8988T (cell line): ENCODE measurements around the gene ZKSCAN7.
"Not testable (repeated sequence)": the region's sequence is repeated elsewhere in the genome, so short reads cannot be mapped to it uniquely, and the experiment has no call there.

Experiments
- DNase-seq: peaks from one replicate; pipeline ENCODE4 v3.0.0; 2011

ZKSCAN7 gene

DNA sequence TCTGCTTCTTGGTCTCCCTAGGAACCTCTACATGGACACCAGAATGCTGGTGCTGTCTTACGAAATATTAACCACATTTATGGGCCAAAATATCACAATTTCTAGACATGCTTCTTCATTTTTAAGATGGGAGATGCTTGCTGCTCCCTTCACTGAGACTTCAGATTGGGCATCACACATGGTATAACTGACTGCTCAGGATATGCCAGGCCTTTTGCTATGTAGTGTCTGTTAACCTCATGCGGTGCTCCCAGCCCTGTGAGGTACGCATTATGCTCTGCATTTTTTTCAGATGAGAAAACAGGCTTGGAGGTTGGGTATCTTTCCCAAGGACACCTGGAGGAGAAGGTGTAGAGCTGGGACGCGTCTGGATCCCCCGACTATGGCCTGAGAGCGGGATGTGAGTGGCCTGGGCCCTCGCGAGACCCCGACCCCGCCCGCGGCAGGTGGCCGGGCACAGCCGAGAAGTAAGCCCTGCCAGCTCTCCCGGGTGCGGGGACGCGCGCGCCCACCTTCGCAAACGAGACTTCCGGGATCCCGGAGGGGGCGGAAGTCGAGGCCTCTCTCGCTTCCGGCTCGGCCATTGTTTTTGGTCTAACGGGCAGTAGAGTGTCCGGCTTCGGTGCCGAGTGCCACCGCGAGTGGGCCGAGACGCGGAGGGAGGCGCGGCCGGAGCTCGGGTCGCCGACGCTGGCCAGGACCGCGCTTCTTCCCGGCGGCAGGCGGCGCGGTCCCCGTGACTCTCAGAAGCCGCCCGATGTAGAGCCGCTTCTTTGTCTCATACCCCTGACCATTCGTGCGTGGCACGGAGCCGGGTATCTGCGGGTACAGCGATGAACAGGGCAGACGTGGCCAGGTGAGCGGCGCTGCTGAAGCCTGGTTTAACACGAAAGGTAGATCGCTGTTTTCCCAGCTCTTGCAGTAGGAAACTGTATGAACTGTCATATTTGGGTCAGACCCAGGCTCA is at the start of gene ZKSCAN7:
Gene ZKSCAN7 (plus strand): TSS at position 568 of the 967 bp plus-strand sequence. CDS start 1,855 bp downstream, outside the sequence.
- DNase-seq: peak; percentile 74

DNA sequence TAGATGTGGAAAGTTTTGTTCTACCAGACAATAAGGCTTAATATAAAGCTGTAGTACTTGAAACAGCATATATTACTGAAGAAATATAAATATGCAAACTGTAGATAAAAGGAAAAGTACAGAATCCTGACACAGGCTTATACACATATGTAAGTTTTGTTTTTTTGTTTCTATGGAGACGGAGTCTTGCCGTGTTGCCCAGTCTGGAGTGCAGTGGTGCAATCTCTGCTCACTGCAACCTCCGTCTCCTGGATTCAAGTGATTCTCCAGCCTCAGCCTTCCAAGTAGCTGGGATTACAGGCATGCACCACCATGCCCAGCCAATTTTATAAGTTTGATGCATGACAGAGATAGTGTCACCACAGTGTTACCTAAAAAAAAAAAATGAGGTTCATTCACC is 48.4 kb upstream of the ZKSCAN7 start:
- no peak for DNase-seq

DNA sequence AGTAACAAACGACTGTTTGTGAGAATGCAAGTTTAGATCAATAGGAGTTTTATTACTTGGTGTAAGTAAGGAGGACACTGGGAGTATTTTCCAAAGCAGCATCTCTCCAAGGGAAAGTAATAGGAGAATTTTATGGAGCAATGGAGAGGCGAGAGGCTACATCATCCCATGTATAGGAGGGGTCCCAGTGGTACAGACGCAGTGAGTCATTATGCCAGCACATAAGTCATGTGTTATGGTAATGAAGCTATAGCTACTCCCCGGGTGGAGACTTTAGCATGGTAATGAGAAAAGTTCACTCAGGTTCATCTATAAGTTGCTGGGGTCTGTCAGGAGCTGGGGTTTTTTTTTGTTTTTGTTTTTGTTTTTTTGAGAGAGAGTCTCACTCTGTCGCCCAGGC is 48.0 kb upstream of the ZKSCAN7 start:
- no peak for DNase-seq

DNA sequence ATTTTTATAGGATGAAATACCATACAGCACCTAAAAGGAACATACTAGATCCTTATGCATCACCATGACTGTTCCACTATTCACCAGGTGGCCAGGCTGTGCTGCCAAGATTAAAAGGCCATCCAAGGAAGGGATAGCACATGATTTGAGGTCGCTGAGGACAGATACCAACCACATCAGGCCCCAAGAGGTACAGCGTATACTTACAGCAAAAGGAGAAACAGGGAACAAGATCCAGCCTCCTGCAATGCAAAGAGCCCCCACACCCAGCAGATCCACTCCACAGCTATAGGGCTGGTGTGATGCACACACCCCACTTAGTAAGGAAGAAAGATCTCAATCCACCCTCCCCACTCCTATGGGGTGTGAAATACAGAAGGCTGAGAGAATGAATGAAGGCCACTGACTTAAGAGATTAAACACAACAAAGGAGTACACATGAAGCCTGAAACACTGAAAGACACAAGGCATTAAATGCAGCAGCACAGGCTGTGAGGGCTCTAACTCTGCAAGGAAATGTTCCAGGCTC is 45.5 kb upstream of the ZKSCAN7 start:
- DNase-seq: no peak

DNA sequence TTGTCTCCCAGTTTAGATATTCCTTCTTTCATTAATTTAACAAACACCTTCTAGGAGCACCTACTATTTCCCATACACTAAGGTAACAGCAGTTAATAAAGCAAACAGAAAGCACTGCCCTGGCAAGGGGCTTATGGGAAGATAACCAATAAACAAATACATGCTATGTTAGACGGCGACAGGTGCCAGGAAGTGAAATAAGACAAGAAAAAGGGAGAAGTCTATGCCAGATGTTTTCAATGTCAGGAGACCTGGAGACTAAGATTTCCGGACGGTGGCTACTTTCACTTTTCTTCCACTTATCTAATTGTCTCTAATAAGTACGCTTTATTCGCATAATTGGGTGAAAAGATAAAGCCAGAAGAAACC is 45.0 kb upstream of the ZKSCAN7 start:
- no peak for DNase-seq

DNA sequence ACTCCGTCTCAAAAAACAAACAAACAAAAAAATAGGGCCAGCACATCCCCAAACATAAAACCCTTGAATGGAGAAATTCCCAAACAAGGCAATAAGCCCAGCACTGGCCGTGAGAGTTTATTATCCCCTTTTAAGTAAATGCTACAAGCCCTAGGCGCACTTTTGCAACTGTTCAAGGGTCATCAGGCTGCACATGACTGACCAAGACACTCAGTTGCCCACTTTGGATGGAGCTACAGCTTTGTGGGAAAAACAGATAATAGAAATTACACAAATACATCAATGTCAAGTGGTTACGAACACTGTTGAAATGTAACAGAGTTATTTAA is 43.8 kb upstream of the ZKSCAN7 start:
- no peak for DNase-seq

DNA sequence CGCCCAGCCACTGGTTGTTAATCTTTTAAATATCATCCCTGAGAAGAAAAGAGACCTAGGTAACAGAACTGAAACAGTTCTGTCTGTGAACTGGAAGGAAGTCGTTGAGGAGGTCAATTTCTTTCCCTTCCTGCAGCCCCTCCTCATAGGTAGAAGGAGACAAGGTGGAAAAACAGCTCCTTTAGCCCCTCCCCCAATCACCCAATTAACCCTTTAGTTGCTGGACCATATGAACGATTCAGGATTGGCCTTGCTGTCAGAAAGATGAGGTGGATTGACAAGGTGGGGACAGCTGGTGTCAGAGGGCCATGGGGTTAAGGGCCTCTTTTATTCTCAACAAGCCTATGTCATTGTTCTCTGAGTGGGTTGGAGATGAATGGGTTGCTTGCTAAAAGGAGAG is 41.5 kb upstream of the ZKSCAN7 start:
- no peak for DNase-seq

DNA sequence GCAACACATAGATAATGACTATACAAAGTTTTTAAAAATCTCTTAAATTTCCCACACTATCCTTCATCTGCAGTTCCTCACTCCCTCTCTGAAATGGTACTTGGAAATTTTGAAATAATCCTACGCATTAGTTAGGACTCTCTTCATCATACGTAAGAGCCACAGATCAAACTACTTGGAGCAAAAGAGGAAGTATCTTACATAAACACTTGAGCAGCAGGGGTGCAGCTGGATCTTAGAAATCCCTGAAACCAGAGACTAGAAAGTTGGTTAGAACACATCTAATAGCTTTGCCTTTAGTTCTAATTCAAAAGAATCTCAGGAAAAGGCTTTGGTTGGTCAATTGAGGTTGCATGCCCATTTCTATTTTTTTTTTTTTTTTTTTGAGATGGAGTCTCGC is 38.8 kb upstream of the ZKSCAN7 start:
- DNase-seq: no peak

DNA sequence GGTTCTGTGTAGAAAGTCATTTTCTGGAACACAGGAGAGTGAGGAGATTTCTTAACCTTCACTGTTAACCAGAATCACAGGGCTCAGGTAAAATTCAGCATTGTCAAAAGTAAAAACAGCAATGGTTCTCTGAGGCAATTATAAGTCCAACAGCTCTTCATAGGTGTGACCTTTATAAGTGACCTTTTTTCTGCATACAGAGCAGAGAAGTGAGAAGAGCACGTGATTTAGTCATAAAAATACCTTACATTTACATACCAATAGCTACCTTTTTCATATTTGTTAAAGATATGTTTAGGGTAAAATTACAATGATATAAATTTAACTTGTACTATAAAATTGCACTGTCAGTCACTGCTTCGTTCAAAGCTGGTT is 36.2 kb upstream of the ZKSCAN7 start:
- no peak for DNase-seq

DNA sequence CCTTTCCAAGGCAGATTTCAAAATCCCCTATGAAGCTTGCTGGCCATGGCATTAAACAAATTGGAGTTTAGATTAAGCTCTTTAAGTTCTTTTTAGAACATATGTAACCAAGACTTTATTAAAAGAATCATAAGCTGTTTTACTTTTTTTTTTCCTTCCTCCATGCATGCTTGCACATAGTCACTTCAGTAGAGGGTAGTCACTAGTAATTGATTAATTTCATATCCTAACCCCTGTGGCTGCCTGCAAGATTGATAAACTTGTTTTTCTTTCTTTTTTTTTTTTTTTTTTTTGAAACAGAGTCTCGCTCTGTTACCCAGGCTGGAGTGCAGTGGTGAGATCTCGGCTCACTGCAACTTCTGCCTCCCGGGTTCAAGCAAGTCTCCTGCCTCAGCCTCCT is 33.3 kb upstream of the ZKSCAN7 start:
- DNase-seq: no peak

DNA sequence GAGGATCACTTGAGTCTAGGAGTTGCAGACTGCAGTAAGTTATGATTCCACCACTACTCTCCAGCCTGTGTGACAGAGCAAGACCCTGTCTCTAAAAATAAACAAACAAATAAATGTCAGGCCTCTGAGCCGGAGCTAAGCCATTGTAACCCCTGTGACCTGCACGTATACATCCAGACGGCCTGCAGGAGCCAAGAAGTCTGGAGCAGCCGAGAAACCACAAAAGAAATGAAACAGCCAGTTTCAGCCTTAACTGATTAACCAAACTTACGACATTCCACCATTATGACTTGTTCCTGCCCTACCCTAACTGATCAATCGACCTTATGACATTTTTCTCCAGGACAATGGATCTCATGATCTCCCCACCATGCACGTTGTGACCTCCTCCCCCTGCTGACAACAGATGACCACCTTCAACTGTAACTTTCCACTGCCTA is 32.5 kb upstream of the ZKSCAN7 start:
- DNase-seq: no peak

DNA sequence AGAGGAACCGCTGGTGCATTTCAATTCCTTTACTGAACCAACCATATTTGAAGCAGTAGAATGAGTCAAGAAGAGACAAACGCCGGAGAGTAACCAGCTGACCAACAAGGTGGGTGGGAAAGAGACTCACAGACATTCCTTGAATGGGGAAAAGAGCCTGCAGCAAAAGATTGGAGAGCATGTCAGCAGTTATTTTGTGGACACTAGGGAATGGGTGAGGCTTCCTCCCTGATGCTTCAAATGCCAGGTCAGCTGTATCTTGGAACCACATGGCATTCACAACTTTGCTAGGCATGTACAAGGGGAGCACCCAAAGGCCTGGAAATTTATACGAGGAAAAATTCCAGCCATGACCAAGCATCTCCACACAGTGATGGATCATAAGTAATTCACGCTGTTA is 29.9 kb upstream of the ZKSCAN7 start:
- DNase-seq: no peak

DNA sequence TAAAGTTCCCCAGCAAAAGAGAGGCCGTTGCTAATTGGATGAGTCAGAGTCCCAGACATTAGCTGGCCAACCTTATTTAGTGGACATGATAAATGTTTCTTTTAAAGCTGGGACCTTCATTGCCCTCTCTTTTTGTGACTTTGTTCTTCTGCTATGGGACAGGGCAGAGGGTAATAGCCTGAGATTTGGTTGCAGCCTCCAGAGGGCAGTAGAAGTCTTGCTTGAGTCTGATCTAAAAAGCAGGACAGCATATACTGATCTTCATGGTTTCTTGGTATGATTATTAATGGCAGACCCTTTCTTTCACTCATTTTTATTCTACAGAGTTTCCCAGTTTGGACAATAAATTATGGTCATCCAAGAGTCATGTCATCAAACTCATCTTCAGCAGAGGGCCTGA is 25.1 kb upstream of the ZKSCAN7 start:
- no peak for DNase-seq

DNA sequence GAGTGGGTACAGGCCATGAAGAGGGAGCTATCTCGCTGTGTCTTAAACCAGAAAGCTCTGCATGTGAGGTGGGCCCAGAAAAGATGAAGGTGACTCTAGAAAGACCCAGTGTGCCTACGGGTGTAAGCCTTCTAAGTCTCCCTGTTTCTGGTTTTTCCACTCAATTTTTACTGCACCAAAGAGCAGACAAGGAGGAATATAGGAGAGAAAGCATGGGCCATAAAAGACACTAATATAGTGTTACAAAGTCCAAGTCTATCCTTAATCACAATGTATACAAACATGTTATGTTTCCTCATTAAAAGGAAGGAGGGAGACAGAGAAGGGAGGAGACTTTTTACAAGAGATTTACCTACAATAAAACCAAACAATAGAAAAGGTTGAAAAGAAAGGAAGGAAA is 24.1 kb upstream of the ZKSCAN7 start:
- no peak for DNase-seq

DNA sequence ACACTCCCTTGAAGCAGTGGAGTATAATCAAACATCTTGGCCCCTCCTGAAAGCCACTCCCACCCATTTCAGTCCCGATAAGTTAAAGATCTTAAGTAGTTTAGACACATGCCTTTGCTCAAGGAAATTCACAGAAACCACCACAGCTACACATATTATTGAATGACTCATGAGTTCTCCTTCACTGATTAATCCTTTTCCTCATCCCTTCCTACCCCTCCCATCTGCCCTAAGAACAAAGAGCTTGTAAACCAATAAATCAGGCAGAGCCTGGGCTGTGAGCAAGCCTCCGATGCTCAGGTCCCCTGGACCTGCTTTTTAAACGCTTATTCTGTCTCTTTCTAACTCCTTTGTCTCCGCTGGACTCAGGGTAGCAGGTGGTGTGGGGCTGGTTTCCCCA is 20.3 kb upstream of the ZKSCAN7 start:
- DNase-seq: not testable (repeated sequence)

DNA sequence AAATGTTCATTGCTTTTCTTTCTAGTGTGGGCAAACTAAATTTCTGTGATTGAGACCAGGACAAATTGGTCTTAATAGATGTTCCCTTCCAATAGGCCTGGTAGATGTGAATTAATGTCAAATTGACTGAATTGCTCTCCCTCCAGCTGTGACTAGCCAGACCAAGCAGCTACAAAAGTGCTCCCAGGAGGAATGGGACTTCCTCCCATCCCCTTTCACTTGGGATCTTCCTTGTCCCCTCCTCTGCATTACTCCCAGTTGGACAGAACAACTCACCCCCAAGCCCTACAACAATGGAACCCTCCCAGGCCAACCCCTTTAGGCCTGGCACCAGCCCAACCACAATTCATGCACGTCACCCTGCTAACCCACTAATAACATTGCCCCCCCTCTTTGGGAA is 19.6 kb upstream of the ZKSCAN7 start:
- no peak for DNase-seq

DNA sequence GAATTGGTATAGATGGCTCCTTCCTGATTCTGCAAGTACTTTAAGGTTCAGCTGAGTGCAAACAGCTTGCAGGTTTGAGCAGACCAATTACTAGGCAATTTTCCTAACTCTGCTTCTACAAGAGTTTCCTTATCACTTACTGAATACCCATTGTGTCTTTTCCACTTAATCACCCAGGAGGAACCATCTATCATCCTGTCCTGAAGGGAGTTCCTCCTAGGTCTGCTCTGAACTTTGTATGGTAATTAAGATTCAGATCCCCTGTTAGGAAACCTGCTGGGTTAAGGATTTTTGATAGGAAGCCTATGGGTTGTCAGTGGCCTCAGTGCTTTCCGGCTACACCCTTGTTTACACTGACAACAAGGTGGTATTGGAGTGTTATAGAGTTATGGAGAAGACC is 10.2 kb upstream of the ZKSCAN7 start:
- not testable (repeated sequence) for DNase-seq

DNA sequence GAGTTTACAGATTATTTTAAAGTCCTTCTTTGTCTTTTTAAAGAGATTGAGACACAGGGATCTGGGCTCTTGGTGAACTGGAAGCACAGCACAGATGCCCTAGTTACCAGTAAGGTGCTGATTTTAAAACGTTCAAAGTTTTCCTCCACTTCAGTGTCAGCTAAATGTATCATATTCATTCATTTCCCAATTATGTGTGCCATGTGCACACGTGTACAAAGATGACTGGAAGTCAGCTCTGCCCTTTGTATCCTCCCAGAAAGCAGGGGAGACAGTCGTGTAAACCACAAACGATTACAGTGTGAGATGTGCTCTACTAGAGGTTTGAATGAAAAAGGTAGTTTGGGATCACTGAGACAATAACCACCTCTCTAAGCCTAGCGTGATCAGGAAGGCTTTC is 730 bp downstream of the ZKSCAN7 start:
- no peak for DNase-seq

DNA sequence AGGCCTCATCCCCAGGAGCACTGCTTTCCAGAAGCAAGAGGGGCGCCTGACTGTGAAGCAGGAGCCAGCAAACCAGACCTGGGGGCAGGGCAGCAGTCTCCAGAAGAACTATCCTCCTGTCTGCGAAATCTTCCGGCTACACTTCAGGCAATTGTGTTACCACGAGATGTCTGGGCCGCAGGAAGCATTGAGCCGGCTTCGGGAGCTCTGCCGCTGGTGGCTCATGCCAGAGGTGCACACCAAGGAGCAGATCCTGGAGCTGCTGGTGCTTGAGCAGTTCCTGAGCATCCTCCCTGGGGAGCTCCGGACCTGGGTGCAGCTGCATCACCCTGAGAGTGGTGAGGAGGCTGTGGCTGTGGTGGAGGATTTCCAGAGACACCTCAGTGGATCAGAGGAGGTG is 2.1 kb downstream of the ZKSCAN7 start:
- DNase-seq: no peak

DNA sequence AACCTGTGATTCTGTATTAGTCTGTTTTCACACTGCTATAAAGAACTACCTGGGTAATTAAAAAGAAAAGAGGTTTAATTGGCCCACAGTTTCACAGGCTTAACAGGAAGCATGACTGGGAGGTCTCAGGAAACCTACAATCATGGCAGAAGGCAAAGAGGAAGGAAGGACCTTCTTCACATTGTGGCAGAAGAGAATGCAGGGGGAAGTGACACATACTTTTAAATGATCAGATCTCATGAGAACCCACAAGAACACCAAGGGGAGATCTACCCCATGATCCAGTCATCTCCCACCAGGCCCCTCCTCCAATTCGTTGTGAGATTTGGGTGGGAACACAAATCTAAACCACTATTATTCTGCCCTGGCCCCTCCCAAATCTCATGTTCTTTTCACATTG is 6.1 kb downstream of the ZKSCAN7 start:
- DNase-seq: no peak

DNA sequence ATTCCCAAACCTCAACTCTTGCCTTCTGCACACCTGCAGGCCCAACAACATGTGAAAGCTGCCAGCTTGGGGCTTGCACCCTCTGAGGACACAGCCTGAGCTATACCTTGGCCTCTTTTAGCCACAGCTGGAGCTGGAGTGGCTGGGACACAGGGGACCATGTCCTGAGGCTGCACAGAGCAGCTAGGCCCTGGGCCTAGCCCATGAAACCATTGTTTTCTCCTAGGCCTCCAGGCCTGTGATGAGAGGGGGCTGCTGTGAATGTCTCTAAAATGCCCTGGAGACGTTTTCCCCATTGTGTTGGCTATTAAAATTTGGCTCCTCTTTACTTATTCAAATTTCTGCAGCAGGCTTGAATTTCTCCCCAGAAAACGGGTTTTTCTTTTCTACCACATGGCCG is 7.2 kb downstream of the ZKSCAN7 start:
- DNase-seq: no peak

DNA sequence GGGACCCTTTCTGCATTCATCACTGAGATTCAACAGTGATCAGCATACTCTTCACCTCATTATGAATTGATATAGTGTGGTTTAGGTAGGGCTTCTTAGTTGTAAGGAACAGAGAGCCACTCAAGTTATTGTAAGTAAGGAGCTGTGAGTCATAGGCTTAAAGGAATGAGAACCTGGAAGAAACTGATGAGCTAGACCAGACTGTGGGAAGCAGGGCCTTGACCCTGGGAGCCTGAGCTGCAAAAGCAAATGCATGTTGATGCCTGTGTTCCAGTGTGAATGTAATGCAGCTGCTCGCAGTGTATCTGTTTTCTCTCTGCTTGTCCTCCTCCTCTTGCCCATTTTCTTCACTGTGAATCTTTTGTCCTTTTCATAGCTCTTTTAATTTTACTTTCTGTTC is 13.6 kb downstream of the ZKSCAN7 start:
- no peak for DNase-seq

DNA sequence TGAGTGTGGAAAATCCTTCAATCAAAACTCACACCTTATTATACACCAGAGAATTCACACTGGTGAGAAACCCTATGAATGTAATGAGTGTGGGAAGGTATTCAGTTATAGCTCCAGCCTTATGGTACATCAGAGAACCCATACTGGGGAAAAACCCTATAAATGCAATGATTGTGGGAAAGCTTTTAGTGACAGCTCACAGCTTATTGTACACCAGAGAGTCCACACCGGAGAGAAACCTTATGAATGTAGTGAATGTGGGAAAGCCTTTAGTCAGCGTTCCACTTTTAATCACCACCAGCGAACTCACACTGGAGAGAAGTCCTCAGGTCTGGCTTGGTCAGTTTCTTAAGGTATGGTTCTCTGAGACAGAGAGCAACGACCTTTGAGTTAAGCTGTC is 16.0 kb downstream of the ZKSCAN7 start:
- no peak for DNase-seq

DNA sequence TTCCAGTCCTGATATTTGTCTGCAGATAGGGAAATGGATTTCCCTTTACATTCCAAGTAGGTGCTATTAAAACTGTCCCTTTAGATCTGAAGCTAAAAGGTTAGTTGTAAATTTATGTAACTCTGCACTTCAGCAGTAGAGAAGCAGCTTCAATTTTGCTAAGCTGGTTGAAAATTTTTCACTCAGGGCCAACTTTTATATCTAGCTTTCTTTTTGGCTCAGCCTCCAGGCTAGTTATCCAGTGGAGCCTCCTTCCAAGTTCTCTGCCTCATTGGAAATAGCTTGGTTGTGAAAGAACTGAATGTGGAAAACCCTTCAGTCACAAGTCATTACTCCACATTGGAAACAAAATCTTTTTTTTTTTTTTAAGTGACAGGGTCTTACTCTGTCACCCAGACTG is 21.6 kb downstream of the ZKSCAN7 start:
- DNase-seq: no peak
